ENCODE data around the gene RNLS.
A peak's percentile ranks its signal among the peaks of the same experiment; 100 is the strongest.

Gene RNLS

DNA sequence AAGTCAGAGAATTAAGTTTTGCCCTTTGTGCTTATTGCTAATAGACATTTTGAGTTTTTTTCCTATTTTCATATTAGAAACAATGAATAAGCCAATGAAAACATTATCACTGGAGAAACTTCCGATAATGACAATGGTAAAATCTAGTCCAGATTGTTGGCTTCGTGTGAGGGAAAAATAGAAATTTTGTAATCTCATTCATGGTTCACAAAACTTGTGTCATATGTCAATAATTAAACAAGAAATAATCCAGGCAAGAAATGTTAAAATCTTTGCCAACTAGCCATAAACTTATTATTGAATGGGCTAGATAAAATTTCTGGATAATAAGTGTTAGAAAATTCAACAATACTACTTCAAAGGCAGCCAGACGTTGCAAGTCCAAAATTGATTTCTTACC is 36.6 kb downstream of the RNLS start:
- DNase-seq (ENCODE audit: insufficient read length) (no peak), FAIRE-seq (no peak)
- TF ChIP-seq POLR2AphosphoS5 (IDR thresholded peaks at IDR 0.05; ENCODE audit: low read depth, low read length) (no peak), POLR2A (IDR thresholded peaks at IDR 0.05; ENCODE audit: low read depth, low read length) (no peak), TAF1 (IDR thresholded peaks at IDR 0.05; ENCODE audit: borderline replicate concordance, low read depth, low read length) (no peak)

DNA sequence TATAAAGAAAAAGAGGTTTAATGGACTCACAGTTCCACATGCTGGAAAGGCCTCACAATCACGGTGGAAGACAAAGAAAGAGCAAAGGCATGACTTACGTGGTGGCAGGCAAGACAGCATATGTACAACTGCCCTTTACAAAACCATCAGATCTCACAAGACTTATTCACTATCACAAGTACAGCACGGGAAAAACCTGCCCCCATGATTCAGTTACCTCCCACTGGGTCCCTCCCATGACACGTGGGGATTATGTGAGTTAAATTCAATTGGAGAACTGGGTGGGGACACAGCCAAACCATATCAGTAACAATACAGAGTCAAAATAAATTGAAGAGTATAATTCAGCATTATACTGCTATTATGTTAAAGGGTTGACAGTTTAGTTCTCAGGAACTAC is 37.8 kb downstream of the RNLS start:
- TF ChIP-seq POLR2AphosphoS5 (IDR thresholded peaks at IDR 0.05; ENCODE audit: low read depth, low read length) (no peak), TAF1 (IDR thresholded peaks at IDR 0.05; ENCODE audit: borderline replicate concordance, low read depth, low read length) (no peak), POLR2A (IDR thresholded peaks at IDR 0.05; ENCODE audit: low read depth, low read length) (no peak)
- FAIRE-seq, result no peak

DNA sequence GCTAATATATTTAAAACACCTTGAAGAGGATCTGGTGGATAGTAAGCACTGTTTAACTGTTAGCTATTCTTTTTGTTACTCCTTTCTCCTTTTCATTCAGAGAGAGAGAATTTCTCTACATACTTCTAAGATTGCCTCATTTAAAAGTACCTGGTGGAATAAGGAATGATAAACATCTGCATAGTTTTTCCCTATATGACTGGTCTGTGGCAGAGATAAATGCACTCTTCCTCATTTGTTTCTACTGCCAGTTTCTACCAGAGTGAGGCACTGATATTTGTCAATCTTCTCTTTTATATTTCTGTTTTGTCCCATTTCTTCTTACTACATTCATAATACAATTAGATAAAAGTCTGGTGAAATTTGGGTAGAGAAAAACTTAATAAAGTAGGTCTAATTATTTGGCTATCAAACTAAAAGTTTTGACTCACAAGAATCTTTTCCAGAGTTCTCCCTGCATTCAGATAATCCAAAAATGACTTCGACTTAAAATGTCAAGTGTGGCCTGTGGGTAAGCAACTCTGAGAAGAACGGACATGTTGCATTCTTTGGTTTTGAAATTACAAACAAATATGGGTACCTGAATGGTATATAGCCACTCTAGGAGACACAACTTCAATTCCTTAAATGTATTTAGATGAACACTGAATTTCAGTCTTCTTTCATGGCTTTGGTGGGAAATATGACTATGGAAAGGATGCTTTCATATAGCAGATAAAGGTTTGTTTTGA is 38.8 kb downstream of the RNLS start:
- DNase-seq (ENCODE audit: insufficient read length) (no peak), FAIRE-seq (peak; percentile 63)
- TF ChIP-seq POLR2A (IDR thresholded peaks at IDR 0.05; ENCODE audit: low read depth, low read length), result no peak
- no peak for TF ChIP-seq POLR2AphosphoS5 (IDR thresholded peaks at IDR 0.05; ENCODE audit: low read depth, low read length)
- no peak for TF ChIP-seq TAF1 (IDR thresholded peaks at IDR 0.05; ENCODE audit: borderline replicate concordance, low read depth, low read length)

More for the DNA sequence above, 37.8 kb downstream of the RNLS start:
- DNase-seq (ENCODE audit: insufficient read length), result no peak

DNA sequence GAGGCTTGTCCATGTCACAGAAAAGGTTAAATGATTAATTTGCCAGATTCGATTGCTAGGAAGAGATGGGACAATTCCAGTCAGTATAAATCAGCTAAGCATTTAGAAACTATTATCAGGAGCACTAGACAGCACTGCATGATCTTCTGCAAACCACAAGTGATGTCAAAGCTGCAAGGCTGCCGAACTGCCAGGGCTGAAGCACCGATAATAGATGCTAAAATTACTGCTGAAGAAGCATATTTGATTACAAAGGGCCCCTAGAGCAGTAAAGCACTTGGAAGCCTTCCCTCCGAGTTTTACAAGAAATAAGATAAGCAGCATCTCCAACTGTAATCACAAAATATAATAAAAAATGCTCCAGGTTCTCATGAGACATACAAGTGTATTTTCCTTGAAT is 40.6 kb downstream of the RNLS start:
- FAIRE-seq, result no peak
- no peak for TF ChIP-seq POLR2A (IDR thresholded peaks at IDR 0.05; ENCODE audit: low read depth, low read length)
- TF ChIP-seq POLR2AphosphoS5 (IDR thresholded peaks at IDR 0.05; ENCODE audit: low read depth, low read length), result no peak
- no peak for TF ChIP-seq TAF1 (IDR thresholded peaks at IDR 0.05; ENCODE audit: borderline replicate concordance, low read depth, low read length)

DNA sequence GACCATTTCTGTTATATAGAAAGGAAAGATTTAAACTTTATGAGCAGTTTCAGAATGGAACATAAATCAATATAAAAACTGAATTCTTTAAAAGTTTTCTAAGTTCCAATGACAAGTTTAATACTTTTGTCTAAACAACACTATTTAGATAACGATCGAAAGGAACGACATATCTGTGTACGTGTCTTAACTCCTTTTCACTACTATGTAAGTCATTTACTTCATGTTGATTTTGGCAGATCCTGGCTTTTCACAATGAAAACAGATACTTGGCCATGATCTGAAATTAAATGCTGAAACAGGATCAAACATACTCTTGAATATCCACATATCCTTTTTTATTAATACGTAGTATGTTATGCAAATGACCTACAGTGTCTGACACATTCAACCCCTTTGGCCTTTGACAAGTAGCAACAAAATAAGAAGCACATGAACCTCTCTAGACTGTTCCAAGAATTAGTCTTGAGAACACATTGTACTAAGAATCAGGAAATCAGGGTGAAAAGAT is 41.9 kb downstream of the RNLS start:
- DNase-seq (ENCODE audit: insufficient read length), result no peak
- no peak for TF ChIP-seq TAF1 (IDR thresholded peaks at IDR 0.05; ENCODE audit: borderline replicate concordance, low read depth, low read length)
- no peak for TF ChIP-seq POLR2A (IDR thresholded peaks at IDR 0.05; ENCODE audit: low read depth, low read length)
- no peak for TF ChIP-seq POLR2AphosphoS5 (IDR thresholded peaks at IDR 0.05; ENCODE audit: low read depth, low read length)
- FAIRE-seq, result no peak

More for the DNA sequence above, 40.6 kb downstream of the RNLS start:
- no peak for DNase-seq (ENCODE audit: insufficient read length)

DNA sequence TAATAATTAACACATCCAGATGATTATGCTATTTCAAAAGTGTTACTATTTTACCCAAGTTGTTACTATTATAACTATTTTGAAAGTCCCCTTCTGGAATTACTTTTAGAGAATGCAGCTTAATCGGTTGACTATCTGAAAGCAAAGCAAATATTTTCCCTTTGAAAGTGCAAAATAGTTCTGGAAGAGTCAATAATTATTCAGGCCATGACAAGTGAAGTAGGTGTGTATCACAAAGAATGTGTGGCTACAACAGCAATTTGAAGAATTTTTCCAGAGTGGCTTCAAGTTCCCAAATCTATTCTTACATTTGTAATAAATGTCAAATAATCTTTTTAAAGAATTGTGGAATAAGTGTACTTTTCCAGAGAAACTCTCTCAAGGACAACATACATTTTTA is 42.8 kb downstream of the RNLS start:
- FAIRE-seq, result no peak
- TF ChIP-seq POLR2AphosphoS5 (IDR thresholded peaks at IDR 0.05; ENCODE audit: low read depth, low read length), result no peak
- TF ChIP-seq POLR2A (IDR thresholded peaks at IDR 0.05; ENCODE audit: low read depth, low read length), result no peak
- TF ChIP-seq TAF1 (IDR thresholded peaks at IDR 0.05; ENCODE audit: borderline replicate concordance, low read depth, low read length), result no peak

DNA sequence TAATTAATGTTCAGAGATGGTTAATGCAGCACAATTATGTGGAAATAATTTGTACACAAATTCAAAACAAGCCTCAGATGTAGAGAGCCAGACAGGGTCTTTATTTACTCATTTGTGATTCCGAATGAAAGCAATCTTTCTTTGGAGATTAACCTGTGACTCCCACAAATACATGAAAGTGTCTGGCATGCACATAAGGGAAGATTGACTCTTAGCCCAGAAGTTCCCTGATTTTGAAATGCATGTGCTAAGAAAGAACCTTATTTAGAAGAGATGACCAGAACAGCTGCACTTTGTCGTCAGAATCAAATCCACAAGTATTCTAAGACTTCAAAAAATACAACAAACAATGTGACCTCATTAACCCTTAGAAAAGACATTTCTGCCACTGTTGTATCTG is 45.1 kb downstream of the RNLS start:
- no peak for DNase-seq (ENCODE audit: insufficient read length)
- TF ChIP-seq POLR2AphosphoS5 (IDR thresholded peaks at IDR 0.05; ENCODE audit: low read depth, low read length), result no peak
- TF ChIP-seq POLR2A (IDR thresholded peaks at IDR 0.05; ENCODE audit: low read depth, low read length), result no peak
- no peak for TF ChIP-seq TAF1 (IDR thresholded peaks at IDR 0.05; ENCODE audit: borderline replicate concordance, low read depth, low read length)
- FAIRE-seq, result no peak

More for the DNA sequence above, 42.8 kb downstream of the RNLS start:
- DNase-seq (ENCODE audit: insufficient read length), result no peak

DNA sequence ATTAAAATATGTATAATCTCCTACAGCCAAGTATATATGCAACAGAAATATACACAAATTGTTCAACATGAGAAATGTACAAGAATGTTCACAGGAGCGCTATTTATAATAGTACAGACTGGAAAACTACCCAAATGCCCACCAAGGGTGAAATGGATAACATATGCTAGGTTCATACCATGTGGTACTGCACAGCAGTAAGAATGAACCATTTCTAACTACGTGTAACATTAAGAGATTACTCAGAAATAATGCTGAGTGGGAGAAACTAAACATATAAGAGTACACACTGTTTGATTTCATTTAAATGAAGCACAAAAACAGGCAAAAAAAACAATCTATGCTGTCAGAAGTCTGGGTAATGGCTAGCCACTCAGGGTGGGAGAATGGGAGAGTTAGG is 45.8 kb downstream of the RNLS start:
- TF ChIP-seq POLR2A (IDR thresholded peaks at IDR 0.05; ENCODE audit: low read depth, low read length), result no peak
- TF ChIP-seq TAF1 (IDR thresholded peaks at IDR 0.05; ENCODE audit: borderline replicate concordance, low read depth, low read length), result no peak
- TF ChIP-seq POLR2AphosphoS5 (IDR thresholded peaks at IDR 0.05; ENCODE audit: low read depth, low read length), result no peak
- no peak for FAIRE-seq

DNA sequence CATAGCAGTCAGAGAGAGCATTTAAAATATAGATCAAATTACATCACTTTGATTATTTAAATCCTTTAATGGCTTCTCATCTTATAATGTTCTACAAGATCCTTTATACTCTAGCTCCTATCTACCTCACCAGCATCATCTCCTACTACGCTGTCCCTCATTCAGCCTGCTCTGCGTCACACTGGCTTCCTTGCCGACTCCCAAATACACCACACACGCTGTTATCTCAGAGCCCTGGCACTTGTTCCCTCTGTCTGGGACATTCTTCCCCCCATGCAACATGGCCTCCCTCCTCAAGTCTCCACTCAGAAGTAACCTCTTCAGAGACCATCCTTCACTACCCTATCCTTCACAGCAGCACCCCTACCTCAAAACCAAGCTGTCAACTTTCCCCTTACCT is 46.7 kb downstream of the RNLS start:
- no peak for FAIRE-seq
- TF ChIP-seq POLR2A (IDR thresholded peaks at IDR 0.05; ENCODE audit: low read depth, low read length) (no peak), TAF1 (IDR thresholded peaks at IDR 0.05; ENCODE audit: borderline replicate concordance, low read depth, low read length) (no peak), POLR2AphosphoS5 (IDR thresholded peaks at IDR 0.05; ENCODE audit: low read depth, low read length) (no peak)
- no peak for DNase-seq (ENCODE audit: insufficient read length)

More for the DNA sequence above, 45.8 kb downstream of the RNLS start:
- no peak for DNase-seq (ENCODE audit: insufficient read length)

DNA sequence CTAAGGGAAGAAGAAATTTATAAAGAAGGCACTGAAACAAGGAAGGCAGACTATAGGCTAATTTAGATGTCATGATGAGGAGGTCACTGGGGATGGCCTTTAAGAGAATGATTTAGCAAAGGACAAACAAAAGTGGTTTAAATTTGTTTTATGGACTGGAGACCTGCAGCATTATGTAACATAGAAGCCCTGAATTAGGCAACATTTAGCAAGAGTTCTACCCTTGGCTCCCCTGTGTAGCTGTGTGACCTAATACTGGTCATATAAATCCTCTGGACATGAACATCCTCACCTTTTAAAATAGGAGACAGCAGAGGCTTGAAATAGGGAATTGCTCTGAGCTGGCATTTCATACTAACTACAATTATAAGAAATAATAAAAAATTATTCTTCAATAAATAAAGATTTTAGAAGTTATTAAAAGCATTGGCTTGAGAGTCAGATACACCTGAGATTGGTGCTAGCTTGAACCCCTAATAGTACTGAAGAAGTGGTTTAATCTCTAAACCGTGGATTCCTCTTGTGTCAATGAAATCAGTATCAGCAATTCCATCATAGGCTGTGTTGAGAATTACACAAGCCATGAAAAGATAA is 48.9 kb downstream of the RNLS start:
- DNase-seq (ENCODE audit: insufficient read length), result no peak
- FAIRE-seq, result no peak
- TF ChIP-seq TAF1 (IDR thresholded peaks at IDR 0.05; ENCODE audit: borderline replicate concordance, low read depth, low read length), result no peak
- TF ChIP-seq POLR2AphosphoS5 (IDR thresholded peaks at IDR 0.05; ENCODE audit: low read depth, low read length), result no peak

DNA sequence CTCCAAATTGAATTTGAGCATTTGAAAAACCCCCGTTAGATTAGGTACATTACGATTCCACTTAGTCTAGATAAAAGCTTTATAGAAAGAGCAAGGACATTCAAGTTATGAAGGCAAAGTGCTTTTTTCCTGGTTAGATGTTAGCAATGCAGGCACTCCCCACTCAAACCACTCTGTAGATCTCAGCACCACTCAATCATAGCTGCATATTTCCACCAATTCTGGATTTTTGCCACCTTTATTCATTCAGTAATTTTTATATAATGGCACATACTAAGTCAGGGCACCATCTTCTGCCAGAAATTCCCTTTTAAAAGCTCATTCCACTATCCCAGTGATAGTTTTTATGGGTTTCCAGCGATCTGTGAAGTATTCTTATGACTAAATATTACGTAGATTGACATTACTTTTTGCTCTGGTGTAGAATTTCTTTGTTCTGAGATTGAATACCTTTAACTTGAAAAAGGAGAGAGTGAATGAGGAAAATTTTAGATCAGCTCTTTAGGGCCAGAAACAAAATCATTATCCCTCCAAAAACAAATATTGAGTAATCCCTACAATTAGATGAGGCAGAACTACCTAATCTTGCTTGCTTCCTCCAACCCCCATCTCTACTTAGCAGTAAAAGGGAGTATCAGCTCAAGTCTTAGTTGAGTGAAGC is 51.6 kb downstream of the RNLS start:
- no peak for TF ChIP-seq POLR2AphosphoS5 (IDR thresholded peaks at IDR 0.05; ENCODE audit: low read depth, low read length)
- TF ChIP-seq TAF1 (IDR thresholded peaks at IDR 0.05; ENCODE audit: borderline replicate concordance, low read depth, low read length), result no peak
- DNase-seq (ENCODE audit: insufficient read length), result no peak
- FAIRE-seq, result no peak
